Suprapubic skin (tissue), 4 donors: Measurements from ENCODE around the gene MARCHF6. TPM values are rescaled to one million over a fixed set of nuclear protein-coding genes. Genes with fewer than 3 reads are reported as not detected.

Source experiments
- DNase-seq, 2 donors: peaks; one replicate each; pipeline ENCODE4 v3.0.0-alpha.2; 2019; ENCODE audit warnings: low spot score in 2 of 2
- H3K27ac ChIP-seq: fragments of 200-600 bp; sonication (generic); one replicate; pipeline ENCODE4 v1.5.1; 2019
- H3K27me3 ChIP-seq: fragments of 200-600 bp; sonication (generic); one replicate; pipeline ENCODE4 v1.5.1; 2019
- H3K36me3 ChIP-seq: fragments of 200-600 bp; sonication (generic); one replicate; pipeline ENCODE4 v1.5.1; 2019
- H3K4me1 ChIP-seq: fragments of 200-600 bp; sonication (generic); one replicate; pipeline ENCODE4 v1.5.1; 2019
- H3K4me3 ChIP-seq: fragments of 200-600 bp; sonication (generic); one replicate; pipeline ENCODE4 v1.5.1; 2019; ENCODE audit warnings: mild to moderate bottlenecking
- H3K9me3 ChIP-seq: fragments of 200-600 bp; sonication (generic); one replicate; pipeline ENCODE4 v1.5.1; 2019
- EP300 ChIP-seq: sonication (generic); formaldehyde crosslinking; IDR thresholded peaks from one replicate; pipeline ENCODE4 v1.6.1; 2017; ENCODE audit warnings: antibody characterized with exemption
- POLR2A ChIP-seq, 2 donors: fragments of 450-650 bp; IDR thresholded peaks; one replicate each; pipeline ENCODE4 v1.6.1; 2017; ENCODE audit warnings: antibody characterized with exemption in 2 of 2, mild to moderate bottlenecking in 2 of 2, moderate library complexity in 2 of 2
- POLR2AphosphoS5 ChIP-seq, 3 donors: sonication (generic); formaldehyde crosslinking; IDR thresholded peaks; one replicate each; pipeline ENCODE4 v1.6.1; 2017; ENCODE audit warnings: antibody characterized with exemption in 3 of 3
- WGBS: methylation state at CpG from one replicate; pipeline ENCODE4 v1.1.5; 2018; 5-methylcytosine and 5-hydroxymethylcytosine counted together
- total RNA-seq, 4 donors: library from RNA; depleted of rRNA; stranded (reverse); fragments of >200 nt; gene quantifications; one replicate each; pipeline ENCODE4 v1.1.0, GENCODE V29; 2016
- TF ChIP-seq, protein P1 (sequence below), 2 donors: fragments of 200-600 bp in 1 of 2; fragments of 450-650 bp in 1 of 2; sonication (generic) in 1 of 2; IDR thresholded peaks; one replicate each; pipeline ENCODE4 v1.5.1; 2016 to 2019; ENCODE audit warnings: antibody characterized with exemption in 2 of 2, mild to moderate bottlenecking in 1 of 2, moderate library complexity in 1 of 2

The MARCHF6 gene
- total RNA-seq, 4 donors from 2014 or later: 89.7 to 273 (median 143) TPM

DNA sequence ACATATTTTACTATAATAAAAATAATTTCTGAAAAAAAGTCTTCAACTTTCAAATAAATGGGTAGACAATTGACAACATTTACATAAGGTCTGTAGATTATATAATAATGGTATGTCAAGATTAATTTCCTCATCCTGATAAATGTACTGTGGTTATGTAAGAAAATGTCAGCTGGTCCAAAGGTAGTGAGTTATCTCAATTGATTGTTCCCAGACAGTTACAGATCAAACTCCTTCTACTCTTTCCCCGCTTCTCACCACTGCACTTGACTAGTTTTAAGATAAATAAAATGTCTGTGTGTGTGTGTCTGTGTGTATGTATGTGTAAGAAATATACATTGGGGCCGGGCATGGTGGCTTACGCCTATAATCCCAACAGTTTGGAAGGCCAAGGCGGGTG, 16.4 kb upstream of the MARCHF6 start:
- no peak overlapping the region for H3K27ac ChIP-seq
- H3K36me3 ChIP-seq: no peaks in the 10 kb centered on the region
- H3K27me3 ChIP-seq: peaks cover 3% of the 10 kb centered on the region
- TF ChIP-seq, protein P1, sequence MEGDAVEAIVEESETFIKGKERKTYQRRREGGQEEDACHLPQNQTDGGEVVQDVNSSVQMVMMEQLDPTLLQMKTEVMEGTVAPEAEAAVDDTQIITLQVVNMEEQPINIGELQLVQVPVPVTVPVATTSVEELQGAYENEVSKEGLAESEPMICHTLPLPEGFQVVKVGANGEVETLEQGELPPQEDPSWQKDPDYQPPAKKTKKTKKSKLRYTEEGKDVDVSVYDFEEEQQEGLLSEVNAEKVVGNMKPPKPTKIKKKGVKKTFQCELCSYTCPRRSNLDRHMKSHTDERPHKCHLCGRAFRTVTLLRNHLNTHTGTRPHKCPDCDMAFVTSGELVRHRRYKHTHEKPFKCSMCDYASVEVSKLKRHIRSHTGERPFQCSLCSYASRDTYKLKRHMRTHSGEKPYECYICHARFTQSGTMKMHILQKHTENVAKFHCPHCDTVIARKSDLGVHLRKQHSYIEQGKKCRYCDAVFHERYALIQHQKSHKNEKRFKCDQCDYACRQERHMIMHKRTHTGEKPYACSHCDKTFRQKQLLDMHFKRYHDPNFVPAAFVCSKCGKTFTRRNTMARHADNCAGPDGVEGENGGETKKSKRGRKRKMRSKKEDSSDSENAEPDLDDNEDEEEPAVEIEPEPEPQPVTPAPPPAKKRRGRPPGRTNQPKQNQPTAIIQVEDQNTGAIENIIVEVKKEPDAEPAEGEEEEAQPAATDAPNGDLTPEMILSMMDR (IDR thresholded peaks at IDR 0.05): no peak
- TF ChIP-seq EP300 (no peak), POLR2A (IDR thresholded peaks at IDR 0.05) (no peak), POLR2AphosphoS5 (IDR thresholded peaks at IDR 0.05) (no peak)
- peaks cover 14% of the 10 kb centered on the region for H3K4me1 ChIP-seq
- H3K9me3 ChIP-seq: no peaks in the 10 kb centered on the region
- WGBS: 94% methylated on average over 4 of the region's 4 CpGs
- no peak overlapping the region for H3K4me3 ChIP-seq
- DNase-seq: no peak

DNA sequence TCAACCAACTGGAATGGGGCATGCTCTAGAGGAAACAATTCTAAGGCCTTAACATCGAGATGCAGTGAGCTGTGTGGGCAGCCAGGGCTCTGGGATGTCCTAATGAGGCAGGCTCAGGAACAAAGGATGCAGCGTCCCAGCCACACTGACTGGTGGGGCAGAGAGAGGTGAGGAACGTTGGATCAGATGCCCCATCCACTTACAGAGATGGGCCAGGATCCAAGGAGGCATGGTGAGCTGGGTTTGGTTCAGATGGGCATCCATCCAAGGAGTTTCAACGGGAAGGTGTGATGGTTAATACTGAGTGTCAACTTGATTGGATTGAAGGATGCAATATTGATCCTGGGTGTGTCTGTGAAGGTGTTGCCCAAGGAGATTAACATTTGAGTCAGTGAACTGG, 15.5 kb upstream of the MARCHF6 start:
- H3K4me1 ChIP-seq: peaks cover 12% of the 10 kb centered on the region
- TF ChIP-seq POLR2A (IDR thresholded peaks at IDR 0.05) (no peak), EP300 (no peak), POLR2AphosphoS5 (IDR thresholded peaks at IDR 0.05) (no peak)
- TF ChIP-seq, protein P1 (IDR thresholded peaks at IDR 0.05): no peak
- no peaks in the 10 kb centered on the region for H3K9me3 ChIP-seq
- H3K36me3 ChIP-seq: no peaks in the 10 kb centered on the region
- DNase-seq: no peak
- WGBS: 67% methylated on average over 4 of the region's 4 CpGs
- H3K27me3 ChIP-seq: peaks cover 3% of the 10 kb centered on the region
- no peak overlapping the region for H3K4me3 ChIP-seq
- H3K27ac ChIP-seq: no peak overlapping the region

DNA sequence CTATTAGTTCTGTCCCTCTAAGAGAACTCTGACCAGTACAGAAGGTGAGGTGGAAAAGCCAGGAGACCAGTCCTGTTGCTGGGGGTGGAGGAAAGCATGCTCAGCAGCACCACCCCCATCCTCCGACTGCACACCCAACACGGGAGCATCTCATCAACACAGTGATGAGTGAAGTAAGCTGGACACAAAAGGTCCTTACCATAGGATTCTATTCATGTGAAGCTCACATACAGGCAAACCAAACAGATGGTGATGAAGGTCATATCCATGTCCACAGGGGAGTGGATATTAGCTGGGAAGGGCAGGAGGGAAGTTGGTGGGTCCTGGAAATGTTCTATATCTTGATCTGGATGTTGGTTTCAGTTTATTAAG, 14.8 kb upstream of the MARCHF6 start:
- H3K4me3 ChIP-seq: no peak overlapping the region
- no peaks in the 10 kb centered on the region for H3K9me3 ChIP-seq
- 87% methylated on average over 2 of the region's 2 CpGs for WGBS
- H3K4me1 ChIP-seq: peaks cover 6% of the 10 kb centered on the region
- TF ChIP-seq EP300: no peak
- TF ChIP-seq, protein P1 (IDR thresholded peaks at IDR 0.05): no peak
- TF ChIP-seq POLR2A (IDR thresholded peaks at IDR 0.05): no peak
- no peak for TF ChIP-seq POLR2AphosphoS5 (IDR thresholded peaks at IDR 0.05)
- H3K27ac ChIP-seq: no peak overlapping the region
- H3K27me3 ChIP-seq: peaks cover 3% of the 10 kb centered on the region
- DNase-seq: no peak
- H3K36me3 ChIP-seq: no peaks in the 10 kb centered on the region

DNA sequence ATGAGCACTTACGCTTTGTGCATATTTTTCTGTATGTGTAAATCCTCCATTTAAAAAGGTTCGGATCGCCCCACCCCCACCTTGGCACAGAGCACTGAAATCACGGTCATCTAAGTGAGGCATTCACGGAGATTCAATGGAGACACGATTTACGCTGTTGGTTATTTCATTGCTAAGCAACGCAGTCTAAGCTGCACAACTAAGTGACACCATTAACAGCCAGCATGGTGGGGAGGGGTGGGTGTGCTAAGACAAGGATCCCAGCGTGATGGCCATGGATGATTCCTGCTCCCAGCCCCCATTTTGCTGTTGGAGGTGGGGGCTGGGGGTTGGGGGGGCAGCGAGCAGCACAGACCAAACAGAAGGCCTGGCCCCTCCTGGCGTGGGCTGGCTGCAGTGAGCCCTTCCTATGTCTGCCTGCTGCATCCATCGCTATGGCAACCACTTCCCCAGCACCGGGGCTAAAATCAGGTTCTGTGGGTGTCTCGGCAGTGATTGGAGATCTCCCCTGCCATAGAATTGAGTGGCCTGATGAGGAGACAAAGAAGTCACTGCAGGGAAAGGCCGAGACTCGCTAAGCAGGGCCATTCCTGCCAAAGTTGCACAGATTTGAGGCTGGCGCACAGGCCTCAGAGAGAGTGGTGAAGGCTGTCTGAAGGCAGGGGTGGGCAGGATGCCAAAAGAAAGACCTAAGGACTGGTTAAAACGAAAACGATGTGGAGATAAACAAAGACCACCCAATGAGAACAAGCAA, 14.3 kb upstream of the MARCHF6 start:
- no peaks in the 10 kb centered on the region for H3K36me3 ChIP-seq
- DNase-seq: no peak
- peaks cover 3% of the 10 kb centered on the region for H3K27me3 ChIP-seq
- TF ChIP-seq, protein P1 (IDR thresholded peaks at IDR 0.05): no peak
- TF ChIP-seq POLR2A (IDR thresholded peaks at IDR 0.05) (no peak), POLR2AphosphoS5 (IDR thresholded peaks at IDR 0.05) (no peak), EP300 (no peak)
- H3K4me3 ChIP-seq: no peak overlapping the region
- H3K4me1 ChIP-seq: no peaks in the 10 kb centered on the region
- H3K9me3 ChIP-seq: no peaks in the 10 kb centered on the region
- WGBS: 69% methylated on average over 15 of the region's 19 CpGs
- no peak overlapping the region for H3K27ac ChIP-seq

- H3K36me3 ChIP-seq: no peaks in the 10 kb centered on the region
- no peaks in the 10 kb centered on the region for H3K9me3 ChIP-seq
- H3K27me3 ChIP-seq: no peaks in the 10 kb centered on the region
- H3K4me1 ChIP-seq: no peaks in the 10 kb centered on the region
- H3K4me3 ChIP-seq: no peak overlapping the region
- H3K27ac ChIP-seq: no peak overlapping the region
- TF ChIP-seq POLR2AphosphoS5 (IDR thresholded peaks at IDR 0.05) (no peak), POLR2A (IDR thresholded peaks at IDR 0.05) (no peak)
- 89% methylated on average over 3 of the region's 3 CpGs for WGBS
- no peak for DNase-seq
Measured at GRCh38 chr5:10339958-10340357, 13.5 kb upstream of the MARCHF6 start.
